H1 (cell line): ENCODE data around the gene LDLRAD3. TPM values are rescaled to one million over a fixed set of nuclear protein-coding genes. Genes with fewer than 3 reads are reported as not detected.

Source experiments
- ATF3 ChIP-seq: IDR thresholded peaks from 2 replicates; pipeline ENCODE4 v1.6.1; 2011; ENCODE audit warnings: low read depth, mild to moderate bottlenecking, low read length; ENCODE audit not compliant: insufficient read depth
- BACH1 ChIP-seq: IDR thresholded peaks from 2 replicates; pipeline ENCODE4 v1.6.1; 2012; ENCODE audit warnings: low read length, improper control_type of control experiment
- CHD2 ChIP-seq: IDR thresholded peaks from 2 replicates; pipeline ENCODE4 v1.6.1; 2012; ENCODE audit warnings: low read length, improper control_type of control experiment
- FOSL1 ChIP-seq: IDR thresholded peaks from 2 replicates; pipeline ENCODE4 v1.6.1; 2011; ENCODE audit warnings: mild to moderate bottlenecking, low read depth, low read length, moderate library complexity; ENCODE audit not compliant: insufficient read depth
- MAFK ChIP-seq: IDR thresholded peaks from 2 replicates; pipeline ENCODE4 v1.6.1; 2012; ENCODE audit warnings: low read depth, mild to moderate bottlenecking, improper control_type of control experiment, low read length
- NANOG ChIP-seq: IDR thresholded peaks from 2 replicates; pipeline ENCODE4 v1.6.1; 2011; ENCODE audit warnings: low read length, low read depth, mild to moderate bottlenecking, inconsistent platforms; ENCODE audit not compliant: insufficient read depth, poor library complexity, severe bottlenecking
- POLR2AphosphoS5 ChIP-seq: IDR thresholded peaks from 2 replicates; pipeline ENCODE4 v1.6.1; 2011; ENCODE audit warnings: low read depth, low read length
- POU5F1 ChIP-seq: IDR thresholded peaks from 2 replicates; pipeline ENCODE4 v1.6.1; 2011; ENCODE audit warnings: low read depth, mild to moderate bottlenecking, low read length, moderate library complexity
- RNF2 ChIP-seq: fragments of 200-900, 300-1000 bp; sonication (generic); IDR thresholded peaks from 2 replicates; pipeline ENCODE4 v1.7.1; 2016; ENCODE audit warnings: borderline replicate concordance, low read depth, mild to moderate bottlenecking, antibody characterized with exemption, low read length; ENCODE audit not compliant: poor library complexity, severe bottlenecking; ENCODE audit errors: missing control alignments
- TAF1 ChIP-seq: IDR thresholded peaks from 2 replicates; pipeline ENCODE4 v1.6.1; 2011; ENCODE audit warnings: mild to moderate bottlenecking, low read depth, low read length
- TCF12 ChIP-seq: IDR thresholded peaks from 2 replicates; pipeline ENCODE4 v1.6.1; 2011; ENCODE audit warnings: low read depth, mild to moderate bottlenecking, low read length
- TEAD4 ChIP-seq: IDR thresholded peaks from 2 replicates; pipeline ENCODE4 v1.6.1; 2012; ENCODE audit warnings: low read depth, low read length, inconsistent platforms, mixed read lengths
- YY1 ChIP-seq: IDR thresholded peaks from 2 replicates; pipeline ENCODE4 v1.6.1; 2011; ENCODE audit warnings: low read depth, mild to moderate bottlenecking, low read length
- ZNF274 ChIP-seq: IDR thresholded peaks from 2 replicates; pipeline ENCODE4 v1.7.0; 2012; ENCODE audit warnings: low read length, borderline replicate concordance; ENCODE audit errors: extremely low read depth
- polyA plus RNA-seq, 7 experiments: library from polyadenylated mRNA; depleted of rRNA in 3 of 7; stranded (reverse) in 5 of 7; unstranded in 2 of 7; fragments of >200 nt in 5 of 7; fragments of 200-250 nt in 2 of 7; gene quantifications; 1 replicate in 5 of 7; 2 replicates in 1 of 7; 4 replicates in 1 of 7; pipeline versions ENCODE4 v1.2.1 to v1.2.3, GENCODE V29; 2011 to 2013; ENCODE audit warnings: missing spikeins in 2 of 7, mixed read lengths in 2 of 7
- total RNA-seq: library from RNA; stranded (reverse); fragmentation: NEBNext Ultra II Directional; extraction: Animal tissue kit (Norgen Biotek cat#: 25700); gene quantifications from 2 replicates; pipeline ENCODE4 v1.2.1, GENCODE V29; 2021
- TF ChIP-seq, protein P1 (sequence below), 3 experiments: IDR thresholded peaks; 1 replicate in 2 of 3; 2 replicates in 1 of 3; pipeline versions ENCODE4 v1.5.1 to v1.6.1; 2011; ENCODE audit warnings: low read length in 3 of 3, mild to moderate bottlenecking in 3 of 3, inconsistent platforms in 2 of 3, low read depth in 1 of 3, moderate library complexity in 1 of 3; ENCODE audit not compliant: insufficient read depth in 1 of 3; ENCODE audit errors: control extremely low read depth in 1 of 3

The LDLRAD3 gene
- total and polyA plus RNA-seq, 2 of the 8 experiments (the other 6 are each of a cell fraction or from before 2014, with no cell fraction given), result 18.6 to 22.8 TPM

- 0 out of 2 replicates have a peak, but pooled peaks have one; percentile 4 for TF ChIP-seq CHD2
- TF ChIP-seq POU5F1, result peak; percentile 98
- TF ChIP-seq ATF3, result no peak
- peak; percentile 94 for TF ChIP-seq NANOG
- no peak; the same call in 1 of the 2 replicates for TF ChIP-seq YY1
- TF ChIP-seq TCF12, result peak; percentile 97
- no peak for TF ChIP-seq FOSL1
- TF ChIP-seq MAFK, result peak; percentile 88
- TF ChIP-seq ZNF274, result no peak
- TF ChIP-seq, protein P1, sequence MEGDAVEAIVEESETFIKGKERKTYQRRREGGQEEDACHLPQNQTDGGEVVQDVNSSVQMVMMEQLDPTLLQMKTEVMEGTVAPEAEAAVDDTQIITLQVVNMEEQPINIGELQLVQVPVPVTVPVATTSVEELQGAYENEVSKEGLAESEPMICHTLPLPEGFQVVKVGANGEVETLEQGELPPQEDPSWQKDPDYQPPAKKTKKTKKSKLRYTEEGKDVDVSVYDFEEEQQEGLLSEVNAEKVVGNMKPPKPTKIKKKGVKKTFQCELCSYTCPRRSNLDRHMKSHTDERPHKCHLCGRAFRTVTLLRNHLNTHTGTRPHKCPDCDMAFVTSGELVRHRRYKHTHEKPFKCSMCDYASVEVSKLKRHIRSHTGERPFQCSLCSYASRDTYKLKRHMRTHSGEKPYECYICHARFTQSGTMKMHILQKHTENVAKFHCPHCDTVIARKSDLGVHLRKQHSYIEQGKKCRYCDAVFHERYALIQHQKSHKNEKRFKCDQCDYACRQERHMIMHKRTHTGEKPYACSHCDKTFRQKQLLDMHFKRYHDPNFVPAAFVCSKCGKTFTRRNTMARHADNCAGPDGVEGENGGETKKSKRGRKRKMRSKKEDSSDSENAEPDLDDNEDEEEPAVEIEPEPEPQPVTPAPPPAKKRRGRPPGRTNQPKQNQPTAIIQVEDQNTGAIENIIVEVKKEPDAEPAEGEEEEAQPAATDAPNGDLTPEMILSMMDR (IDR thresholded peaks at IDR 0.05; ENCODE audit: control extremely low read depth in 1 of 3, insufficient read depth in 1 of 3, low read depth in 1 of 3, low read length in 3 of 3), result no peak
- TF ChIP-seq BACH1, result peak; percentile 61; the same call in 1 of the 2 replicates
- TF ChIP-seq TAF1, result peak; percentile 75; the same call in 1 of the 2 replicates
- TF ChIP-seq TEAD4, result peak; percentile 56; the same call in 1 of the 2 replicates
- no peak for TF ChIP-seq RNF2
- TF ChIP-seq POLR2AphosphoS5, result peak; percentile 76
Measured at GRCh38 chr11:36109850-36110606, 166.2 kb downstream of the LDLRAD3 start (continued).
